Thoracic aorta (tissue), 2 donors: ENCODE measurements around the gene SLC35B1. TPM values are rescaled to one million over a fixed set of nuclear protein-coding genes. Genes with fewer than 3 reads are reported as not detected.

Experiments
- ATAC-seq: fragments of 150-250 bp; one replicate; pipeline ENCODE4 v1.8.0; 2017; ENCODE audit warnings: low read depth; ENCODE audit not compliant: insufficient number of reproducible peaks, low FRiP score
- DNase-seq: peaks from one replicate; pipeline ENCODE4 v3.0.0-alpha.2; 2020; ENCODE audit warnings: low spot score
- H3K27ac ChIP-seq, 2 donors: fragments of 200-600 bp; sonication (generic); 1 replicate in 1 of 2; 2 replicates in 1 of 2; pipeline ENCODE4 v1.5.1; 2016; ENCODE audit warnings: mild to moderate bottlenecking in 2 of 2, moderate library complexity in 2 of 2
- H3K27me3 ChIP-seq: fragments of 200-600 bp; sonication (generic); replicated peaks from 2 replicates; pipeline ENCODE4 v1.6.0; 2016; ENCODE audit warnings: mild to moderate bottlenecking; ENCODE audit not compliant: insufficient read depth
- H3K36me3 ChIP-seq: fragments of 200-600 bp; sonication (generic); one replicate; pipeline ENCODE4 v1.5.1; 2016
- H3K4me1 ChIP-seq, 2 donors: fragments of 200-600 bp; sonication (generic); 1 replicate in 1 of 2; 2 replicates in 1 of 2; pipeline versions ENCODE4 v1.5.1 to v1.6.0; 2016; ENCODE audit warnings: low read depth in 2 of 2, mild to moderate bottlenecking in 1 of 2; ENCODE audit not compliant: control insufficient read depth in 1 of 2
- H3K4me3 ChIP-seq: fragments of 200-600 bp; sonication (generic); 2 replicates; pipeline ENCODE4 v1.5.1; 2016; ENCODE audit warnings: mild to moderate bottlenecking
- H3K9me3 ChIP-seq: fragments of 200-600 bp; sonication (generic); 2 replicates; pipeline ENCODE4 v1.5.1; 2016
- CTCF ChIP-seq: fragments of 200-600 bp; sonication (generic); IDR thresholded peaks from one replicate; pipeline ENCODE4 v1.5.1; 2019; ENCODE audit warnings: antibody characterized with exemption
- total RNA-seq, 2 donors: library from RNA; depleted of rRNA; stranded (reverse); fragments of >200 nt; gene quantifications; one replicate each; pipeline versions ENCODE4 v1.1.0 to v1.2.3, GENCODE V29; 2016

The SLC35B1 gene, protein sequence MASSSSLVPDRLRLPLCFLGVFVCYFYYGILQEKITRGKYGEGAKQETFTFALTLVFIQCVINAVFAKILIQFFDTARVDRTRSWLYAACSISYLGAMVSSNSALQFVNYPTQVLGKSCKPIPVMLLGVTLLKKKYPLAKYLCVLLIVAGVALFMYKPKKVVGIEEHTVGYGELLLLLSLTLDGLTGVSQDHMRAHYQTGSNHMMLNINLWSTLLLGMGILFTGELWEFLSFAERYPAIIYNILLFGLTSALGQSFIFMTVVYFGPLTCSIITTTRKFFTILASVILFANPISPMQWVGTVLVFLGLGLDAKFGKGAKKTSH
- 10 to 100 TPM; 30.9 to 86.6 TPM for total RNA-seq

DNA sequence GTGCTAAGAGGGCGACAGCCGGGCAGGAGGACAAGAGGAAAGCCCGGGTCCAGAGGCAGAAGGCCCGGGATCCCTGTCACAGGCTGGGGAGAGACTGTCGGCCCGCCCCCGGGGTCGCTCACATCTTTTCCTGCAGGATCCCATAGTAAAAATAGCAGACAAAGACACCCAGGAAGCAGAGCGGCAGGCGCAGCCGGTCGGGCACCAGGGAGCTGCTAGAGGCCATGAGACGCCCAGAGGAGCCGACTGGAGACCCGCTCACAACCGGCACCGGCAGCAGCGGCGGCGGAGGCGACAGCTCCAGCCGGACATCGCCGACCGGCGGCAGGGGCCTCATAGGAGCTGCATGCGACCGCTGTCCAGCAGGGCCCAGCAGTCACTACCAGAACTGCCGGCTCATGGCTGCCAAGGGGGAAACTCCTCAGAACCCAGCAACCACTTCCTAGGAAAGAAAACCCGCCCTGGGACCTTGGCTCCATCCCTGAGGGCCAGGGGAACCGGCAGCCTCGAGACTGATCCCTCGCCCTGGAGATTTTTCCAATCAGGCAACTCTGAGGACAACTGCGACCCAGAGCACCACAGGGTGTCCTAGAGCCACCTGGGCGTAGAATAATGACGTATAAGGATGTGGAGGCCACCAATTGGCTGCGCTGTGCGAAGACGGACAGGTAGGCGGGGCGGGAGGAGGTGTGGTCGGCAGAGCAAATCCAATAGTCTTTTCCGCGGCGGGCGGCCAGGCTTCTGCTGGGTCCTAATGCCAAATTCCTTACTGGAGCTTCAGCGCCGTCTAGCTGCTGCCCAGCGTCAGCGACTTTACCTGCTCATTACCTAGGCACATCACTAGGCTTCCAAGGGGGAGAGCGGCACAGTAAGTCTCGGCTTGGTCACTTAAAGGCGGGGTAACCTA lies at the start of gene SLC35B1:
SLC35B1 (minus strand) TSS at position 357 of the 907 bp plus-strand sequence; CDS start at position 226, 131 bp downstream.
- peak; percentile 59 for TF ChIP-seq CTCF
- peaks cover 45% of the 10 kb centered on the region for H3K36me3 ChIP-seq
- peak within 1 kb of the TSS; percentile 92 to 95 for H3K27ac ChIP-seq
- H3K4me3 ChIP-seq: peak within 1 kb of the TSS; percentile 89
- DNase-seq (peak; percentile 98), ATAC-seq (peak; percentile 99)
- H3K4me1 ChIP-seq: peaks cover 16 to 19% of the 10 kb centered on the region in 2 donors
- no peaks in the 10 kb centered on the region for H3K27me3 ChIP-seq
- no peaks in the 10 kb centered on the region for H3K9me3 ChIP-seq

- DNase-seq (no peak), ATAC-seq (no peak)
- Histone ChIP-seq H3K27me3 (no peaks in the 10 kb centered on the region), H3K27ac (no peak overlapping the region), H3K4me1 (peaks cover 5 to 9% of the 10 kb centered on the region in 2 donors), H3K9me3 (no peaks in the 10 kb centered on the region), H3K36me3 (peaks cover 4% of the 10 kb centered on the region), H3K4me3 (no peak overlapping the region)
- no peak for TF ChIP-seq CTCF
Observed at GRCh38 chr17:49757151-49757777, 49.5 kb upstream of the SLC35B1 start.

DNA sequence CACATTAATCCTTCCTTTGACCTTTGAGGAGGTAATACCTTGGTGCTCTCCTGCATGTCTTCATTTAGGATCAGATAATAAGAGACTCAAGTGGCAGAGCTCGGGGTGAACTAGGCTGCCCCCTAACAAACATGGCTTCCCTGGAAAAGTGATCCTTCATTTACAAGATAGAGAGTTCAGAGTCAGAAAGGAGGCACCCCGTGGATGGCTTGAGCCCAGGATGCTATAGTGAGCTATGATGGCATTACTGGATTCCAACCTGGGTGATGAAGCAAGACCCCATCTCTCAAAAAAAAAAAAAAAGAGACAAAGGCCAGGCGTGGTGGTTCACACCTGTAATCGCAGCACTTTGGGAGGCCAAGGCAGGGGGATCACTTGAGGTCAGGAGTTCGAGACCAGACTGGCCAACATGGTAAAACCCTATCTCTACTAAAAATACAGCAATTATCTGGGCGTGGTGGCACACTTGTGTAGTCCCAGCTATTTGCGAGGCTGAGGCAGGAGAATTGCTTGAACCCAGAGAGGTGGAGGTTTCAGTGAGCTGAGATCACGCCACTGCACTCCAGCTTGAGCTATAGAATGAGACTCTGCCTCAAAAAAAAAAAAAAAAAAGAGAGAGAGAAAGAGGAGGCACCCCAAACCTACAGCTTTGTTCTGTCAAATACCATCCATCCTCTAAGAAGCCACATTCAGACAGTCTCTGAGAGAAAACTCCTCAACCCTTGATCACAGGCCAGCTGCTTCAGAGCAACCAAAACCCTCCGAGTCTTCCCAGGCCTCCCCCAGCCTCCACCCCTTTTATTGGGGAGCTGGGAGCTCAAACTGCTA lies 48.8 kb upstream of the SLC35B1 start:
- peaks cover 4% of the 10 kb centered on the region for H3K36me3 ChIP-seq
- H3K4me1 ChIP-seq: peaks cover 0 to 3% of the 10 kb centered on the region in 2 donors
- no peaks in the 10 kb centered on the region for H3K27me3 ChIP-seq
- DNase-seq: no peak
- no peak overlapping the region for H3K4me3 ChIP-seq
- TF ChIP-seq CTCF: no peak
- H3K9me3 ChIP-seq: no peaks in the 10 kb centered on the region
- no peak overlapping the region for H3K27ac ChIP-seq
- no peak for ATAC-seq

- no peak overlapping the region for H3K4me3 ChIP-seq
- H3K9me3 ChIP-seq: no peaks in the 10 kb centered on the region
- TF ChIP-seq CTCF: no peak
- no peaks in the 10 kb centered on the region for H3K4me1 ChIP-seq
- no peak overlapping the region for H3K27ac ChIP-seq
- peaks cover 4% of the 10 kb centered on the region for H3K36me3 ChIP-seq
- no peaks in the 10 kb centered on the region for H3K27me3 ChIP-seq
- DNase-seq (no peak), ATAC-seq (no peak)
Observed at GRCh38 chr17:49755663-49756283, 48.0 kb upstream of the SLC35B1 start.
